HTR-8/SVneo (cell line): ENCODE measurements around the gene PPP2R1B.

Experiments
- DNase-seq: peaks from one replicate; pipeline ENCODE4 v3.0.0; 2011; ENCODE audit warnings: low spot score, mixed read lengths; ENCODE audit not compliant: insufficient read length
- FAIRE-seq: peaks from 2 replicates; lab custom pipeline; 2011; peaks lifted over from hg19 to GRCh38; lab: Jason Lieb, UNC

PPP2R1B gene

DNA sequence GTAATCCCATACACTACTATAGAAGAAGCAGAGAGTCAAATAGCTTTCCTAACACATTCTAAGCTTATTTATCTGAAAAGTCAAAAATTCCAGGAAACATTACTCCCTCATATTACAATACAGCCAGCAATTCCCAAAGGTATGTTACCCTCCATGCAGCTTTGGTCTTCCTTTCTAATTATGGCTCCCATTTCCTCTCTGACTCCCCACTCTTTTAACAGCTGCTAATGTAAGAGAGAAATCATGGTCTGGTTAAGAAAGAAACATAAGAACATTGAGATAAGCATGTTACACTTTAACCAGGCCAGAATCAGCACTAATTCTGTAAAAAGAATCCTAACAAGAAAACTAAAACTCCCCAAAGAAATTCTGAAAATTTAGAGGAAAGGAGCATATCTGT lies 6.8 kb downstream of the PPP2R1B start:
- DNase-seq (no peak), FAIRE-seq (peak; percentile 13)

DNA sequence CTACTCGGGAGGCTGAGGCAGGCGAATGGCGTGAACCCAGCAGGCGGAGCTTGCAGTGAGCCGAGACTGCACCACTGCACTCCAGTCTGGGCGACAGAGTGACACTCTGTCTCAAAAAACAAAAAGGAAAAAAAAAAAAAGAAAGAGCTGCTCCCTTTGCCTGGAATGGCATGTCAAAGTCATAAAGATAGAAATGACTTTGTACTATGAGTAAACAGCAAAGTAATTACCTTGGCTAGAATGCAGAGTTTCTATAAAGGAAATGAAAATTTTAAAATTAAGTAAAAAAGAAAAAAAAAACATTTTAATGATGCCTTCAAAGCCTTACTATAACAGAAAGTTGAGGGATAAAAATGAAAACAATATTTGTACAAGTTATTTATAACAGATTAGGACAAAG lies 10.1 kb downstream of the PPP2R1B start:
- FAIRE-seq (no peak), DNase-seq (no peak)

DNA sequence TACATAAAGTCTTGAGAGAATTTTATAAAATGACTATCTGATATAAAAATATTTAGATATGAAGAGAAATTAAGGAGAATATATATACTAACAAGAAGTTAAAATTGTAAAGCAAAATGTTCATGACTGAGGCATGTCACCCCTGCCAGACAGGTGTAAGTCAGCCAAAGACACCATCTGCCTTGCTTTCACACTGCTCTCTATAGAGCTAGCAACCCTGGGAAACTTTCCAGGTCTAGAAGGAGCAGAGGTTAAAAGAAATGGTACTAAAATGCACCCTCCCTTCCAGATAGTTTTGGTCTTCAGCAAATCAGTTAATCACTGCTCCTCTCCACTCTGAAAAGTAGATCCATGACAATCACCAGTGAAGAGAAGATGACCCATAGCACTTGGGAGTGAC lies 16.5 kb downstream of the PPP2R1B start:
- DNase-seq (no peak), FAIRE-seq (no peak)

DNA sequence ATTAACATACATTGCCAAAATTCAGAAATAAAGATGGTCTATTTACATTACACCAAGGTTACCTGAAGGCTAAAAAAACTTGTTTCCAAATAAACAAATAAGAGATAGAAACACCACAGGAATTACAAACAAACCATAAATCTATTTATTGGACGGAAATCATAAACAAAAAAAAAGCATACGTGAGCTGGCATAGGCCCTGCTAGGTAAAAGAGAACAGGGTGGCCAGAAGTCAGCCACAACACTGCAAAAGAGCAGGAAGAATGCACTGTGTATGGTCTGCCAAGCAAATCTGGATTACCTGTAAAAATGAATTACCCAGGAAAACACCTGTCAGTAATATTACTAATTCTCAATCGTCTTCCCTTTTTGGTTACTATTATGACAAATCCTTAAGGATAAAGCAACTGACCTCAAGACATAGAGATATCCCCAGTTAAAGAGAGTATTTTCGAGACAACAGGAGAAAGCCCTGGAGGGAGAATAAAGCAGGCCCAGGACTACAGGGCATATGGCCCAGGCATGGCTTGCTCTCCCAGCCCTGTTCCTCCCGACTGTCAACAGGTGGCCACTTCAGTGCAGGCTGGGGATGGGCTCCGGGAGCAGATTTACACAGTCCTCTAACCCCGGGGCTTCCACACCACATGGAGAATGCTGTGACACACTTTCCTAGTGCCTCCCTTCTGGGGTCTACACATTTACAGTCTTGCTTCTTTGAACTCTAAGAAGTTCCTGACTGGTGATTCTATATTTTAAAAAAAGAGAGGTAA lies 18.0 kb downstream of the PPP2R1B start:
- peak; percentile 42 for FAIRE-seq
- DNase-seq: no peak

DNA sequence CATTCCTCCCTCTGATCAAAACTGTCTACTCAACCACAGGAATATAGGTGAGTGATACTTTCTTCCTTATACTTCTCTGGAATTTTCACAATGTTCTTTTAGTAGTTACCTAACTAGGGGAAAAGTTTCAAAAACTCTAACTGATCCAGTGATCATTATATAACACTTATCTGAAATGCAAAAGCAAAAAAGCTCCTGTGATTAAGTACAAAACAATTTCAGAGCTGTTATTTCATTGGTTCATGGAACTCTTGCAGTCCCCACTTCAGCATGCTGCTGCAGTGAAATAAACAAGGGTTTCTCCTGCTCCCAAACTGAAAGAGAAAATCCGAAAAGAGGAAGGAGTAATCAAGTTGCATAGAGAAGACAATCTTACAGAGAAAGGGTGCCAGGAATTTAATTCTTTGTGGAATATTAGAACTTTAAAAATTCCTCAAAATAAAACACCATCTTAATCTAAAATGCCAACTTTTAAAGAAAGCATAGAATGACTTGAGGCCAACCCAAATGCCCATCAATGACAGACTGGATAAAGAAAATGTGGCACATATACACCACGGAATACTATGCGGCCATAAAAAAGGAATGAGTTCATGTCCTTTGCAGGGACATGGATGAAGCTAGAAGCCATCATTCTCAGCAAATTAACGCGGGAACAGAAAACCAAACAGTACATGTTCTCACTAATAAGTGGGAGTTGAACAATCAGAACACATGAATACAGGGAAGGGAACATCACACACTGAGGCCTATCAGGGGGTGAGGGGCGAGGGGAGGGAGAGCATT lies 20.3 kb downstream of the PPP2R1B start:
- DNase-seq (no peak), FAIRE-seq (peak; percentile 92)

DNA sequence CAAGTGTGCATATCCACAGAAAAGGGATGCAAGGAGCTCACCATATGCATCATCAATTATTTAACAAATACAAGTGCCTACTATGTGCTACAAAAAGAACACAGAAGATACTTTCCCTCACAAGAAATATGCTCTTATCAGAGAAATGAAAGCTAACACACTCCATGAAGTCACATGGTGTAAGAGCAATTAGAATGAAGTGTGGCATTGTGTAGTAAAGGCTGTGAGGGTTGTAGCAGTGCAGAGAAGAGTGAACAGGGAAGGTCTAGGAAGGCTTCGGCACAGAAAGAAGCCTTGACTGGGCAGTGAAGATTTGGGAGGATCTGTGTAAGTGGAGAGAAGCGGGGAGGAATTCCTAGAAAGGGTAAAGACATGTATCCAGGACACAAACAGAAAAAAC lies 22.5 kb downstream of the PPP2R1B start:
- DNase-seq (no peak), FAIRE-seq (peak; percentile 96)

DNA sequence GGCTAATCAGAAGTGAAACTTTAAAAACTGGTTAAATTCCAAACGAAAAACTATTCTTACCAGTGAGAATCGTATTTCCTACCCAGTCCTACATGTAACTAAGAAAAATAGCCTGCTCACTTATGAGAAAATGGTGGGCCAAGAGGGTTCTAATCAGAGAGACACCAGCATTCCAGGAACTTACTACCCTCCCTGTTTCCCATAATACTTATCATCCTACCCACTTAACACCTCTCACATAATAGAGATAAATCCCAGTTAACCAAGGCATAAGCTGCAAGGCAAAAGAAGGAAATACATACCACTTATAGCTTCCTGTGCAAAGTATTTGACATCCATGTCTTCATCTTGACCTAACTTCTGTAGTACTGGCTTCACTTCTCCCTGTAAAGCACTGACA lies 24.4 kb downstream of the PPP2R1B start:
- DNase-seq (no peak), FAIRE-seq (peak; percentile 86)

DNA sequence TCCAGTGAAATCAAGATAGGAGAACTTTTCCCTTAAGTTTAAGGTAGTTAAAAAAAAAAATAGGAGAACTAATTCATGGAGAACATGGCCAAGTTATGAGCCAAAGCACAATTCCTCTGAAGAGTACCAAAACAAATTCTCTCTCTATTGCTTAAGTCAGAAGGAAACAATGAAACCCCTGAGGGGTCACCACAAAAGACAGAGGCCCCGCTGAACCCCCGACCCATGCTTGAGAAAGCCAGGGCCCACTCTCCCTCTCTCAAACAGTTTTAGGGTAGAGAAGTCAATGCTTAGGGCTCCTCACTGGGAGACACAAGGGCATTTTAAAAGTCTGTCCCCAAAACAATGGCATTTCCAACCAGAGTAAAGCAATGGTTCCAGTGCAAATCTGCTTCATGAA lies 26.9 kb downstream of the PPP2R1B start:
- no peak for DNase-seq
- FAIRE-seq: no peak

DNA sequence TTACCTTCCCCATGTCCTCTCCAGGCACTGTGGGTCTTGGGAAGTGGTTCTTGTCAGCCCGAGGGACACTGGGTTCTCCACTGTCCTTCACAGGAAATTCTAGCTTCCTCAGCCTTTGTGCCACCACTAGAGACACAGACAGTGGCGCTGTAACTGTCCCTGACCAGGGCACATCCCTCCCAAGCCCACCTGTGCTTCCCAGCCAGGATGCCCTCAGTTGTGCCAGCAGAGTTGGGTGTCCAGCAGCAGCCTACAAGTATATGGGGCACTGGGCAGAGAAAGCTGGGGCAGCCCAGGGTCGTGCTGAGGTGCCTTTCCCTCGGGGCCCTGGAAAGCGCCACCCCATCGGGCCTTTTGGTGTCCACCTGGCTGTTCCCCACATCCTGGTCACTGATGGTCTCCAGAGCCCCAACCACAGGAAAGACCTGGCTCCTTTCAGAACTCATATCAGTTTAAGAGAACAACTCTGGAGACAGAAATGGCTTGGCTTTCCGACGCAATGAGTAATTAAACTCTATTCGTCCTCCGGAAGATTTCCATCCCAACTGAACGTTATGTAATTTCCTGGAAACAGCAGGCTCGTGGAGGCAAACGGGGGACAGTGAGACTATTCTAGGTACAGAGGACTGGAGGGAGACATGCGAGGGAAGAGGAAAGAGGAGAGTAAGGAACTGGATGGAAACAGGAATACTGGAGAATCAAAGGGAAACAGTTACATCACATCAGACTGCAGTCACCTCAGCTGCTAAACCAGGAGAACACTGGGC lies 28.6 kb downstream of the PPP2R1B start:
- DNase-seq: no peak

DNA sequence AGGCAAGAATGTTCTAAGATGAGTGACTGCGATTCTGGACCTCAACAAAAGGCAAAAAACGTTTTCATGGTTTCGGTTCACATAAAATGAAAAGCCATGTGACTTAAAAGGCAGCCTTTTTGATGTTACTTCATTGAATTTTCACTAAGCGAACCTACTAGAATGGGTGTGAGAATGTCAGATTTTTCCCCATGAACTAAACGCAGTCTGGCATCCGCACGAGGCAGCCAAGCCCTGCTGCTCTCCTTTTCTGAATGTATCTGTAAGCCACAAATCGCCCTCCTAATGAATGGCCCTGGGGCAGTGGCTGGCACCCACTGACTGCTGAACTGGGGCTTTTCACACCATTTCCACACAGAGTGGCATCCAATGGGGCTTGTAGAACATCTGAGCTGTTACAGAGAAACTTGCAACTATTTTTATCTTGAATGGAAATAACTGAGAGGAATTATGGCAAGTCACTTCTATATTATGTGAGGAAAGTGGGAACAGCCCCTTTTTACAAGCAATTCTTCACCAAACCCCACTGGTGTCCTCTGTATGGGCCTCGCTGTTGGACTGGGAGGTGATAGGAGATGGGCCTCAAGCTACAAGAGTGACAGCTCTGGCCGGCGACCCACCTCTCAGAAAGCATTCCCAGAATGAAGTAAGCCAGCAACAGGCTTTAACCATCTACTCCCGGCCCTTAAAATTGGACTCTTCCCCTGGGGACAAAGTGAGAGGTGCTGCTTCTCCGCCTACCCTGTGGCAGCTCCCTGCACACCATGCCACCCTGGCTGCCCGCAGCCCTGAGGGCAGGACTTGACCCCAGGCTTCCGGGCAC lies 29.4 kb downstream of the PPP2R1B start:
- FAIRE-seq: peak; percentile 40

More for the DNA sequence above, 28.6 kb downstream of the PPP2R1B start:
- FAIRE-seq: peak; percentile 79

DNA sequence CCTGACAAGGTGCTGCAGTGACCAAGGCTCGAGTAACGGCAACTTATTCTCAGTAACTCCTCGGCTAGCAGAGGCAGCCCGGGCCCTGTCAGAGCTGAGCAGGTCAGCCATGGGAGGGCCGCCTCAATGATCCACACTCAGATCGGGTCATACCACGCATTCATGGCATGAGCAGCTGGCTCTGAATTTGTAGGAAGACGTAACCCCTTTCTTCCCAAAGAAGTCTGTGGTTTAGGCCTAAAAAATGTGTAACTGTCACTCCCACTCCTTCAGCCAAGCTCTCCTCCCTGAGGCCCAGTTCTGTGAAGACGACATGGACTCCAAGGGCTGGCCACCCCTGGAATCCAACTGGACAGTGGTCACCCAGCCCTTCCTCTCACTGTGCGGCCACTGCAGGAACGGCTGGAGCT lies 30.0 kb downstream of the PPP2R1B start:
- no peak for DNase-seq
- FAIRE-seq: no peak

More for the DNA sequence above, 29.4 kb downstream of the PPP2R1B start:
- no peak for DNase-seq

DNA sequence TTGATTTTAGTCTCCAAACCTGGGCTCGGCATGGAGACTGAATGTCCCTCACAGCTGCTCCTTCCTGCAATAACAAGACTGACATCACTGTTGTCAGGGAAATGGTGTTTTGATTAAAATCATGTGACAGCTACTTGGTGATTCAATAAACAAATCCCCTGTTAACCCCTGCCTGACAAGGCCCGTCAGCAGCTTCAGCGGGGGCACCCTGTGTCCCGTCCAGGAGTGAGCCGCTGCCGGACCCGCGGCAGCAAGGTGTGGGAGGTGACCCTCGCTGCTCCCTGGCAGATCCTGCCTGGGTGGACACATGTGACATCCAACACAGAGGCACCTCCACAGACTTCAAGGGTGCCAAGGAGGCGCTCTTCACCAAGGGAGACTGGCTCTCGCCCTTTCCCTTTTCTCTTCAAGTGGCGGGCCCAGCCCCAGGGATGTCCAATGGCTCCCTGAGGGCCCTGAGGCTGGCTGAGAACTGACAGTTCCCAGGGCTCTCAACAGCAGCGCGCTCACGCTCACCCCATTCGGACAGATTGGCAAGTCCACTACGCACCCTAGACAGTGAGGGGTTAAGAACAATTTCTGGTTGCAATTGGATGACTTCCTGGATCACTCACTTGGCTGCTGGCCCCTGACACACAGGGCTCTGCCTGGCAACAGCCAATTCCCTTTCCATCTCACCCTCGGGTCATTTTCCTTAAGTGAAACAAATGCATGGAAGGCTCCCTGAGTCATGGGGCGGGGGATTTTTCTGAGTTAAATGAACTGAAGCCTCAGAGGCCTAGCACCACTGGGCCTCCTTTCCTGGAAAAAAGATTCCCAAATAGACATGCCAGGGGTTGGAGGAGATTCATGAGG lies 30.7 kb downstream of the PPP2R1B start:
- DNase-seq: peak; percentile 99
- peak; percentile 100 for FAIRE-seq

DNA sequence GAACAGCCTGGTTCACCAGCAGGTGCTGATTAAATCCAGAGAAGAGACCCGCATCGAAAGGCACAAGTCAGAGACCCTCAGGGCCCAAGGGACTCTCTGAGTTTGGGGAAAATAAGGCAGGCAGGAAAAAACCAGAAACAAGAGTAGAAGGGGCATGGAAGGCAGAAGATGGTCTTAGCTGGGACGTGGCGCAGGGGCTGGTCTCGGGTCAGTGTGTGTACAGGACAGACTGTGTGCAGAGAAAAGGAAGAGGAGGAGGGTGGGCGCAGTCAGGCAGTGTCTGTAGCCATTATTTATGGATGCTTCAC lies 31.3 kb downstream of the PPP2R1B start:
- FAIRE-seq: no peak
- no peak for DNase-seq

DNA sequence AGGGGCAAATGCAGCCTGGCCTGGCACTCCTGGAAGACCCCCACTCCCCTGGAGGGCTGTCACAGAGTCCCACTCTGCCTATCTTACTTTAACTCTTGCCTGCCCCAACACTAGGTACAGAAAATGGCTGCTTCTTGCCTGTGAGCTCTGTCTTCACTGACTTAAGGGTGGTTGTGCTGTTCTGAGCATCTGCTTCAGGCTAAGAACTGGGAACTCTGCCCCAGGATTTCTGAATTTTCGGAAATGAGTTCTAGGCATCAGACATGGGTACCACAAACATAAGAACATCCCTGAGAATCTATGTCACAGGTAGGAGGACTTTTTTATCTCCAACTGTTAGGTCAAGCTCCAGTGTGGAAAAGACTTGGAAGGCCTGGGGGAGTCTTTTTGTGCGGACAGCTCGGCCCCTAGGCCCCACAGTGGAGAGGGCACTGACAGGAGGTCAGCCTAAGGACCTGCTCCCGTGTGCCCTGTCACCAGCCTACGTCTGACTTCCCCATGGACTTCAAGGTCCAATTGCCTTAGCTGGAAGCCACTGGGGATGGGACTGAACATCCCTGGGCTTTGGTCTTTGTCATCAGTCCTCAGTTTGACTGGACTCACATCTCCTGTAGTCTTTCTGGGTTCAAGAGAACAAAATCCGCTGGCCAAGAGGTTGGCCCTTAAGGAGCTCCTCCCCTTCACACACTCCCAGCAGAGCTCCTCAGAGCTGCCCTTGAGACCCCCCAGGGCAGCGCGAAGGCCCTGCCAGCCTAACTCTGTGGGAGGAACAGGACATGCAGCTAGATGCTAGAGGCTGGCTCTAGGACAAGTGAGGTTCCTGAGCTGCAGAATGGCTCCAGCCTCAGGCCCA lies 31.9 kb downstream of the PPP2R1B start:
- FAIRE-seq (no peak), DNase-seq (no peak)

DNA sequence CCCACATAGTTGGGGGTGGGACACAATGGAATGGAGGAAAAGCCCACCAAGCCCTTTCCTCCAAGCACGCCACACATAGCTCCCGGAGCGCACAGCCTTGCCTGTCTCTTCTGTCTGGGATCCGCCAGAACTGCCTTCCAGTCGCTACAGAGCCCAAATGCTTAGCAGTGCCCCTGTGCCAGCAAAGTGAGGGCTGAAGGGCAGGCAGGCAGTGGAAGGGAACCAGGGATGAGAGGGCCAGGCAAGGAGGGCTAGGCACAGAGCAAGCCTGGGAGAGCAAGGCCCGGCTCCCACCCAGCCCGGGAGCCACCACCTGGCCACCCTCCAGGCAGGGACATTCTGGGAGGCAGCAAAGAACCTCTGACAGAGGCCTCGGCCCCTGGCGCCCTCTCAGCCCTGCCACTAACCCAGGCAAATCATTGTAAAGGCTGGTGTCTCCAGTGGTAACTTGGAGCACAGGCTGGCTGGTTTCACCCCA lies 32.5 kb downstream of the PPP2R1B start:
- no peak for DNase-seq

DNA sequence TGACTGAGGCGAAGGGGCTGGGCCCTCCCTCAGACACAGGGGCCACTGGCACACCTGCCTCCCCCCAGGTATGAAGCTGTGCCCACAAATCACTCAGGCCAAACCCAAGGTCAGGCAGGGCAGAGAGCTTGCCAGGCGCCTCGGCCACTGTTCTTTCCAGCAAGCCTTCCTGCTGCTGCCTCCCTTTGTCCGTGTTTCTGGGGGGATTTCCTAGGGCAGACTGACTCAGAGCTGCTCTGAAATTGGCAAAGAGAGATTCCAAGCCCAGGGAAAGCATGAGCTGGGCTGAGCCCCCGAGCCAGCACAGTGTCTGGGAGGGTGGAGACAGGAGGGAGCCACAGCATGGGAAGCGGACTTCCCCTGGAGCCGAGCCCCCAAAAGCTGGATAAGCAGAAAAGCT lies 33.2 kb downstream of the PPP2R1B start:
- DNase-seq (peak; percentile 53), FAIRE-seq (peak; percentile 76)

More for the DNA sequence above, 32.5 kb downstream of the PPP2R1B start:
- peak; percentile 80 for FAIRE-seq

DNA sequence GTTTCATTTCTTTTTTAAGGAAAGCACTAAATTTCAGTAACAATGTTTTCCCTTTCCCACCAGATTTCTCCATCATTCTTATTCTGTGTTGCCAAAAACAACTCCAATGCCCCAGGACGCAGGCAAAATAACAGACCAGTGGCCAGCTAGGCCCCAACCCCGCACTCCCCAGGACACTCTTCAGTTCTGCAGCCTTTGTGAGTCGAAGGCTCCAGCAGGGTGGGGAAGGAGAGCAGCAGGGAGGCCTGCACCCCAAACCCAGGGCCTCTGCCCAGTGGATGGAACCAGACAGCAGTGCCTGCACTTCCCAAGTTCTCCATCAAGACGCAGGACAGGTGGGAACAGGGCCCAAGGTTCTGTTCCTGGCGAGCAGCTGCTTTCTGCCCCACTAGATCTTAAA lies 34.4 kb downstream of the PPP2R1B start:
- FAIRE-seq (no peak), DNase-seq (no peak)
